ENCODE results near the gene ATP2B2.

ATP2B2 gene

DNA sequence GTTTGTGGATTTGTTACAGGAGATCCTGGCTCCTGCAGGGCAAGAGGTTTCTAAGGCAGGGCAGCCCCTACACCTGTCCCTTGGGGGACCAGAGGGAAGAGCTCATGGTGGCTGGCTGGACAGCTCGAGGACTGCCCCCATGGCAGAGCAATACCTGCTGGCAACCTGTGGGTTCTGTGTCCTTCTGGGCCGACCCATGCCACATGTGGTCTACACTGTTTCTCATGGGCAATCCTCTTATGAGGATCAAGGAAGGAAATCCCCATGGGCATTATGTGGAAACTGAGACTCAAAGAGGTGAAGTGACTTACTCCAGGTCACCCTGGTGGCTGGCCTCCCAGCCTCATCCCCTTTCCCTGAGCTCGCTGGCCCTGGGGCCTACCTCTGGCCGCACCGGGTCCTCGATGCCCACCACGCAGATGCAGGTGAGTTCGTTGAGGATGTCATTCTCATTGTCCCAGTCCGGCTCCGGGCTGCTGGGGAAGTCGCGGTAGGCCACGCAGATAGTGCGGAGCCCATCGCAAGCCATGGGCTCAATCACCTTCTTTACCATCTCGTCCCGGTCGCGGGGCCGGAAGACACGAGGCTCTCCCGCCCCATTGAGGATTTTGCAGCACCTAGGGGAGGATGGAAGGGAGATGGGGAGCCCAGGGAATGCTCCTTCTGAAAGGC, 146.9 kb downstream of the ATP2B2 start:
- DNase-seq (ENCODE audit: low read depth, low spot score) = no peak
- TF ChIP-seq ZNF274 (IDR thresholded peaks at IDR 0.05; ENCODE audit: low read depth, low read length) (no peak), YY1 (IDR thresholded peaks at IDR 0.05; ENCODE audit: insufficient read depth, insufficient read length) (no peak), SUZ12 (IDR thresholded peaks at IDR 0.05; ENCODE audit: extremely low read depth, insufficient read depth, insufficient read length) (no peak)
- Histone ChIP-seq H3K36me3 (ENCODE audit: insufficient read depth, insufficient read length, low read length) (no peaks in the 10 kb centered on the region), H3K4me1 (ENCODE audit: insufficient read depth, insufficient read length) (peaks cover 5% of the 10 kb centered on the region), H3K9ac (ENCODE audit: insufficient read length, low read depth) (no peak overlapping the region), H3K27me3 (ENCODE audit: insufficient read depth, insufficient read length) (no peaks in the 10 kb centered on the region), H3K4me3 (ENCODE audit: insufficient read length, low read depth) (no peak overlapping the region), H3K9me3 (ENCODE audit: insufficient read depth, low read length) (no peaks in the 10 kb centered on the region)

DNA sequence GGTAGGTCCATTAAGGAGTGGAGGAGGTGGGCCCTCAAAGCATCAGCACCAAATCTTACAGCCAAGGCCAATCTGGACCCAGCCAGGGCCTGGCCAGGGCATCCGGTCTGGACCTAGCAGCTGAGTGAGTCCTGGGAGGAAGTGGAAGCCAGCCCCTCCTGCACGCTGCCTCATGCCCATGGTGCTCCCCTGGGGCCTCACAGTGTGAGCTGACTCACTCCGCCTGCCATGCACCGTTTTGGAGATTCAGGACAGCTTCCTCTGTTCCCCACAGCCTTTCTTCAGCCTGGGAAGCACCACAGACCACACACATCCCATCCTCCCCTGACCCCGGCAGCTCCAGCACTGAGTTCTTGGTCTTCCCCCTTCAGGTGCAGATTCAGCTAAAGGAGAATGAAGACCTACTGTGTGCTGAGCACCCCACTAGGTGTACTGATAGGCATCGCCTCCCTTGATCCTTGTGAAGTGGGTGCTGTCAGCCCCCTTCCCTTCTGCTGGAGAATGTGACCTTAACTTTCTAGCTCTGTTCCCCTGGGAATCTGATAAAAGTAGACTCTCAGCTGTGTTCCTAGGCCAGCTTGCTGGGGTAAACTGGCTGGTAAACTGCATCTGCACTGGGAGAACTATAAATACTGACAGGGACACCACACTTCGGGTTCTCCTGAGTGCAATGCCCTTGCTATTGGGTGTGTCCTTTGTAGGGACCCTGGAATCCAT, 147.6 kb downstream of the ATP2B2 start:
- Histone ChIP-seq H3K36me3 (ENCODE audit: insufficient read depth, insufficient read length, low read length) (no peaks in the 10 kb centered on the region), H3K27me3 (ENCODE audit: insufficient read depth, insufficient read length) (no peaks in the 10 kb centered on the region), H3K4me3 (ENCODE audit: insufficient read length, low read depth) (no peak overlapping the region), H3K9ac (ENCODE audit: insufficient read length, low read depth) (no peak overlapping the region), H3K9me3 (ENCODE audit: insufficient read depth, low read length) (no peaks in the 10 kb centered on the region), H3K4me1 (ENCODE audit: insufficient read depth, insufficient read length) (peaks cover 7% of the 10 kb centered on the region)
- TF ChIP-seq SUZ12 (IDR thresholded peaks at IDR 0.05; ENCODE audit: extremely low read depth, insufficient read depth, insufficient read length) (no peak), ZNF274 (IDR thresholded peaks at IDR 0.05; ENCODE audit: low read depth, low read length) (no peak), YY1 (IDR thresholded peaks at IDR 0.05; ENCODE audit: insufficient read depth, insufficient read length) (no peak)
- no peak for DNase-seq (ENCODE audit: low read depth, low spot score)

DNA sequence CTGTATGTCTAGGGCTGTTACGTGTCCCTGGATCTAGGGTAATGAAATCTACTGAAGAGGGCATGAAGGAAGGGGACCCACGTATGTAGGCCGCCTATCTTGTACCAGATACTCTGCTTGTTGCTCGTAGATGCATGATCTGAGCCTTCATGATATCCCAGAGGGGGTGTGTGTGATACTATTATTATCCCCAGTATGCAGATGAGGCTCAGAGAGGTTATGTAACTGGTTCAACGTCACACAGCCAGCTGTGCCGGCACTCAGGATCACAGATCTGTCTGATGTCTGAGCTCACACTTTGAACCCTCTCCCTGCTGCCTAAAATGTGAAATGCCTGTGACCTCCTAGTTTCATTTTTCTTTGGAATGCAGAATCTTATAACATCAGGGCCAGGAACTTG, 148.3 kb downstream of the ATP2B2 start:
- H3K4me1 ChIP-seq (ENCODE audit: insufficient read depth, insufficient read length) = peaks cover 11% of the 10 kb centered on the region
- no peak for DNase-seq (ENCODE audit: low read depth, low spot score)
- H3K9ac ChIP-seq (ENCODE audit: insufficient read length, low read depth) = no peak overlapping the region
- no peaks in the 10 kb centered on the region for H3K36me3 ChIP-seq (ENCODE audit: insufficient read depth, insufficient read length, low read length)
- H3K27me3 ChIP-seq (ENCODE audit: insufficient read depth, insufficient read length) = no peaks in the 10 kb centered on the region
- no peak for TF ChIP-seq ZNF274 (IDR thresholded peaks at IDR 0.05; ENCODE audit: low read depth, low read length)
- TF ChIP-seq YY1 (IDR thresholded peaks at IDR 0.05; ENCODE audit: insufficient read depth, insufficient read length) = no peak
- no peak for TF ChIP-seq SUZ12 (IDR thresholded peaks at IDR 0.05; ENCODE audit: extremely low read depth, insufficient read depth, insufficient read length)
- no peak overlapping the region for H3K4me3 ChIP-seq (ENCODE audit: insufficient read length, low read depth)
- H3K9me3 ChIP-seq (ENCODE audit: insufficient read depth, low read length) = no peaks in the 10 kb centered on the region

DNA sequence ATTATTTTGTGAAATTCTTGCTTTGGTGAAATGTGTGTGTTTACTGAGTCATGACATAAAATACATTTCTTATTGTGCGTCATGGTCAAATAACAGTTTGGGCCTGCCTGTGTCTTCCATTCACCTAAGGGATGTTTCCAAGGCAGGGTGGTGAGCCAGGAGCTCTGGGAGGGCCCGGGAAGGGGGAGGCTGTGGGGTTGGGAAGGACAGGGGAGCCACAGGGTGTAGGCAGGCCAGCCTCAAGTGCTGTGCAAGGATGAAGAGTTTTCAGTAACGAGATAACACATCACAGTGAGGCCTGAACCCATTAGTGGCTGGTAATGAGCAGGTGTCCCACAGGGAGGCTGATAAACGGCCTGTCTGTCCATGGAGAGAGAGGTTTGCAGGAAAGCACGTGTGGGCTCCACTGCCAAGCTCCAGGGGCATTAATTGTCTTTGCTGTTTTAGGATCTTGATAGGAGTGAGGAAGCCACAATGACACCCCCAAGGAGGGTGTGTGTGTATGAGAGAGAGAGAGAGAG, 148.9 kb downstream of the ATP2B2 start:
- TF ChIP-seq ZNF274 (IDR thresholded peaks at IDR 0.05; ENCODE audit: low read depth, low read length) (no peak), SUZ12 (IDR thresholded peaks at IDR 0.05; ENCODE audit: extremely low read depth, insufficient read depth, insufficient read length) (no peak), YY1 (IDR thresholded peaks at IDR 0.05; ENCODE audit: insufficient read depth, insufficient read length) (no peak)
- H3K9ac ChIP-seq (ENCODE audit: insufficient read length, low read depth) = no peak overlapping the region
- DNase-seq (ENCODE audit: low read depth, low spot score) = no peak

DNA sequence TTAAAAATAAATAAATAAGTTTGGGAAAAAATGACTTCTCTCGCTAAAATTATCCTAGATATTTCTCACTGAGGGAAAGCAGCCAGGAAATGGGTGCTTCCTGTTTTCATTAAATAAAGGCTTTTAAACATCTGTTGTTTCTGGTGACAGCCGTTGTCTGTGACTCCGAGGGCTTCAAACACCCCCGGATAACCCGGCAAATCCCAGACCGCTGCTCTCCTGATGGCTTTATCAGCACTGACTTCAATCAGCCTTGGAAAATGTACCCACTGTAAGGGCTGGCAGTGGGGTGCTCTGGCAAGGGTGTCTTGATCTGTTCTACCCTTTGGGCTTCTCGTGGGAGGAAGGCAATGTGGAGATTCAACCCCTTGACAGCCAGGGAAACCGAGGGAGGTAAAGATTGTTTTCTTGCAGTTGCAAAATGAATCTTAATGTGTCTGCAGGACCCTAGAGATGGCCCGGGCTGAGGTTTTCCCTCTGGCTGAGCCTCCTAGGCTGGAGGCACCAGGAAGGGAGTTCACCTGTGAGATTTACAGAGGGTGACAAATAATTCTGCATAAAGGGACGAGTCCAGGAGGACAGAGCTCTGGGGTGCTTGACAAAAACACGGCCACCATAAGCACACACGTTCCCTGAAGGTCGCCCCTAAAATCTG, 150.9 kb downstream of the ATP2B2 start:
- Histone ChIP-seq H3K4me1 (ENCODE audit: insufficient read depth, insufficient read length) (peaks cover 15% of the 10 kb centered on the region), H3K36me3 (ENCODE audit: insufficient read depth, insufficient read length, low read length) (no peaks in the 10 kb centered on the region), H3K27me3 (ENCODE audit: insufficient read depth, insufficient read length) (no peaks in the 10 kb centered on the region), H3K4me3 (ENCODE audit: insufficient read length, low read depth) (no peak overlapping the region), H3K9ac (ENCODE audit: insufficient read length, low read depth) (no peak overlapping the region), H3K9me3 (ENCODE audit: insufficient read depth, low read length) (no peaks in the 10 kb centered on the region)
- DNase-seq (ENCODE audit: low read depth, low spot score) = no peak
- no peak for TF ChIP-seq ZNF274 (IDR thresholded peaks at IDR 0.05; ENCODE audit: low read depth, low read length)
- TF ChIP-seq YY1 (IDR thresholded peaks at IDR 0.05; ENCODE audit: insufficient read depth, insufficient read length) = no peak
- TF ChIP-seq SUZ12 (IDR thresholded peaks at IDR 0.05; ENCODE audit: extremely low read depth, insufficient read depth, insufficient read length) = no peak

More for the DNA sequence above, 148.9 kb downstream of the ATP2B2 start:
- peaks cover 13% of the 10 kb centered on the region for H3K4me1 ChIP-seq (ENCODE audit: insufficient read depth, insufficient read length)
- H3K4me3 ChIP-seq (ENCODE audit: insufficient read length, low read depth) = no peak overlapping the region
- H3K27me3 ChIP-seq (ENCODE audit: insufficient read depth, insufficient read length) = no peaks in the 10 kb centered on the region
- H3K9me3 ChIP-seq (ENCODE audit: insufficient read depth, low read length) = no peaks in the 10 kb centered on the region
- H3K36me3 ChIP-seq (ENCODE audit: insufficient read depth, insufficient read length, low read length) = no peaks in the 10 kb centered on the region

DNA sequence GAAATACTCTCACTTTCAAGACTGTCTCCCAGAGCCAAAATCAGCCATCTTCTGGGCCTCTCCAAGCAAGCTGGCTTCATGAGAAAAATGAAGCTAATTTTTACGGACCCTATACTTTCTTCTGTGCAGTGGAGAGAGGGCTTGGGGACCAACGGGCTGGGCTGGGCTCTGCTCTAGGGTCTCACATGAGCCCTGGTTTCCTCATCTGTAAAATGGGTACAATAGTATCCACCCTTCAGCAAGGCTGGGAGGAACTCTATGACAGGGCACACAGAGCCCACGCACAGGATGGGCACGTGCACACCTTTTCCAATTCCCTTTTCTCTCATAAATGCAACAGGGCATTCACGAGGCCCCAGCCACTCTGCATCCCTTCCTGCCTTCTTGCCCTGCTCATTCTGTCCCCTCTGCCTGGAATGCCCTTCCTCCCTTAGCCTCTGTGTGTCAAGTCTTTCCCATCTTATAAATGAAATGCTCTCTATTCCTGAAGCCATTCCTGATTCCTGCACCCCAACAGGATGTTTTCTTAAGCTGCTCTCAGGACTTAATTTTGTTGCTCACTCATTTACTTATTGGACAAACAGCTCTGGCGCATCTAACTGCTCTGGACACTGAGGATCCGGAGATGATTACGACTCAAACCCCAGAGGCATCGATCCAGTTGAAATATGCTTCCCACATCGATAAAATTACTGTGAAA, 151.6 kb downstream of the ATP2B2 start:
- Histone ChIP-seq H3K9ac (ENCODE audit: insufficient read length, low read depth) (no peak overlapping the region), H3K4me1 (ENCODE audit: insufficient read depth, insufficient read length) (peaks cover 15% of the 10 kb centered on the region), H3K9me3 (ENCODE audit: insufficient read depth, low read length) (no peaks in the 10 kb centered on the region), H3K27me3 (ENCODE audit: insufficient read depth, insufficient read length) (no peaks in the 10 kb centered on the region), H3K4me3 (ENCODE audit: insufficient read length, low read depth) (no peak overlapping the region), H3K36me3 (ENCODE audit: insufficient read depth, insufficient read length, low read length) (no peaks in the 10 kb centered on the region)
- TF ChIP-seq SUZ12 (IDR thresholded peaks at IDR 0.05; ENCODE audit: extremely low read depth, insufficient read depth, insufficient read length) = no peak
- TF ChIP-seq ZNF274 (IDR thresholded peaks at IDR 0.05; ENCODE audit: low read depth, low read length) = no peak
- no peak for DNase-seq (ENCODE audit: low read depth, low spot score)
